Measurements from ENCODE around the gene BHLHE23. TPM values are rescaled to one million over a fixed set of nuclear protein-coding genes. Genes with fewer than 3 reads are reported as not detected.

The BHLHE23 gene
- total and polyA plus RNA-seq, 2 donors from 2014 or later = not detected

GRCh38 chr20:62977613-62978560 is 28.9 kb downstream of the BHLHE23 start:
- no peak for DNase-seq
- peaks cover 19% of the 10 kb centered on the region for H3K27me3 ChIP-seq (ENCODE audit: control insufficient read depth, insufficient read depth, low read length)
- no peak for TF ChIP-seq CTCF (IDR thresholded peaks at IDR 0.05; ENCODE audit: borderline replicate concordance, extremely low read depth, insufficient read depth)
- no peak overlapping the region for H3K27ac ChIP-seq (ENCODE audit: low read depth in 2 of 2, low read length in 2 of 2)
- H3K4me1 ChIP-seq (ENCODE audit: control insufficient read depth in 2 of 3, insufficient read depth in 2 of 3, low read depth in 1 of 3, low read length in 3 of 3) = no peaks in the 10 kb centered on the region
- no peaks in the 10 kb centered on the region for H3K36me3 ChIP-seq (ENCODE audit: control insufficient read depth in 2 of 3, insufficient read depth in 3 of 3, low read length in 3 of 3)
- no peak overlapping the region for H3K4me3 ChIP-seq (ENCODE audit: low read length in 3 of 3)
- no peak for FAIRE-seq
- intact Hi-C loops (cut with DNase I) = no loop called here
- H3K9ac ChIP-seq (ENCODE audit: low read length in 3 of 3) = no peak overlapping the region
- no peaks in the 10 kb centered on the region for H3K9me3 ChIP-seq (ENCODE audit: control insufficient read depth in 2 of 3, insufficient read depth in 1 of 3, low read length in 3 of 3)

- no peaks in the 10 kb centered on the region for H3K9me3 ChIP-seq (ENCODE audit: control insufficient read depth in 2 of 3, insufficient read depth in 1 of 3, low read length in 3 of 3)
- peaks cover 0 to 2% (median 0%) of the 10 kb centered on the region in 3 donors for H3K4me1 ChIP-seq (ENCODE audit: control insufficient read depth in 2 of 3, insufficient read depth in 2 of 3, low read depth in 1 of 3, low read length in 3 of 3)
- FAIRE-seq (no peak), DNase-seq (no peak)
- TF ChIP-seq CTCF (IDR thresholded peaks at IDR 0.05; ENCODE audit: borderline replicate concordance, extremely low read depth, insufficient read depth) = no peak
- no peaks in the 10 kb centered on the region for H3K36me3 ChIP-seq (ENCODE audit: control insufficient read depth in 2 of 3, insufficient read depth in 3 of 3, low read length in 3 of 3)
- H3K9ac ChIP-seq (ENCODE audit: low read length in 3 of 3) = no peak overlapping the region
- H3K27me3 ChIP-seq (ENCODE audit: control insufficient read depth, insufficient read depth, low read length) = peaks cover 21% of the 10 kb centered on the region
- no peak overlapping the region for H3K4me3 ChIP-seq (ENCODE audit: low read length in 3 of 3)
- intact Hi-C loops (cut with DNase I) = no loop called here
- no peak overlapping the region for H3K27ac ChIP-seq (ENCODE audit: low read depth in 2 of 2, low read length in 2 of 2)
Measured at GRCh38 chr20:62976886-62977285, 29.9 kb downstream of the BHLHE23 start.

- DNase-seq (peak in 2 of 5 donors; percentile 54 to 56), FAIRE-seq (no peak)
- Histone ChIP-seq H3K4me1 (ENCODE audit: control insufficient read depth in 2 of 3, insufficient read depth in 2 of 3, low read depth in 1 of 3, low read length in 3 of 3) (peaks cover 0 to 2% (median 0%) of the 10 kb centered on the region in 3 donors), H3K4me3 (ENCODE audit: low read length in 3 of 3) (no peak overlapping the region), H3K27me3 (ENCODE audit: control insufficient read depth, insufficient read depth, low read length) (peaks cover 17% of the 10 kb centered on the region), H3K27ac (ENCODE audit: low read depth in 2 of 2, low read length in 2 of 2) (no peak overlapping the region), H3K36me3 (ENCODE audit: control insufficient read depth in 2 of 3, insufficient read depth in 3 of 3, low read length in 3 of 3) (no peaks in the 10 kb centered on the region), H3K9ac (ENCODE audit: low read length in 3 of 3) (no peak overlapping the region), H3K9me3 (ENCODE audit: control insufficient read depth in 2 of 3, insufficient read depth in 1 of 3, low read length in 3 of 3) (no peaks in the 10 kb centered on the region)
- no peak for TF ChIP-seq CTCF (IDR thresholded peaks at IDR 0.05; ENCODE audit: borderline replicate concordance, extremely low read depth, insufficient read depth)
- intact Hi-C loops (cut with DNase I) = no loop called here
Measured at GRCh38 chr20:62975812-62976508, 30.8 kb downstream of the BHLHE23 start.

Measured in kidney (tissue), 14 donors.